Measurements from ENCODE around the gene GZMM.
"Not testable (repeated sequence)": the region's sequence is repeated elsewhere in the genome, so short reads cannot be mapped to it uniquely, and the experiment has no call there.

Gene GZMM

GRCh38 chr19:579842-580155 is 35.9 kb downstream of the GZMM start:
- no peaks in the 10 kb centered on the region for H3K27me3 Mint-ChIP-seq
- no peaks in the 10 kb centered on the region for H3K9me3 Mint-ChIP-seq
- H3K4me1 Mint-ChIP-seq = peaks cover 13% of the 10 kb centered on the region
- H3K36me3 Mint-ChIP-seq = no peaks in the 10 kb centered on the region
- H3K27ac Mint-ChIP-seq = no peak overlapping the region
- no peak overlapping the region for H3K4me3 Mint-ChIP-seq

- Mint-ChIP-seq H3K27me3 (no peaks in the 10 kb centered on the region), H3K36me3 (no peaks in the 10 kb centered on the region), H3K9me3 (no peaks in the 10 kb centered on the region), H3K27ac (no peak overlapping the region), H3K4me3 (no peak overlapping the region), H3K4me1 (peaks cover 9% of the 10 kb centered on the region)
Observed at GRCh38 chr19:580274-580835, 36.5 kb downstream of the GZMM start.

DNA sequence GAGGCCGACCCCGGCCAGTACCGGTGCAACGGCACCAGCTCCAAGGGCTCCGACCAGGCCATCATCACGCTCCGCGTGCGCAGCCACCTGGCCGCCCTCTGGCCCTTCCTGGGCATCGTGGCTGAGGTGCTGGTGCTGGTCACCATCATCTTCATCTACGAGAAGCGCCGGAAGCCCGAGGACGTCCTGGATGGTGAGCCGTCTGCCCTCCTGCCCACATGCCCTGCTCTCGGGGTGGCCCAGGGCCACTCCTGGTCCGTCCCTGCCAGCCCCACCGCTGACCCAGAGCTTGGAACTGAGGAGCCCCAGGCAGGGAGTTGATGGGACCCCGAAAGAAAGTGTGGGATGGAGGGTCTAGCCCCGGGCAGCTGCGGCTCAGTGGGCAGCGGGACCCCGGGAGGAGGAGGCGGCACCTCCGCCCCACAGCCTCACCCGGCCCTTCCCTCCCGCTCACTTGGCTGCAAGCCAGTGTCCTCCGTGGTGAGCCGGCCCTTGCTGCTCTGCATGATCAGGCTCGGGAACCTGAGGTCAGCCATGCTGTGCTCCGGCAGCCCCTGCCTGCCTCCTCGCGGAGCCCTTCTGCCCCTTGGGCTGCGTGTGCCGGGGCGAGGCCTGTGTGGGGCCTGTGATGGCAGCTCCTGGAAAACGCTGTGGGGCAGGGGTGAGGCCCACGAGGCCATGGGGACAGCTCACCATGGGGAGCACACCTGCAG is 37.7 kb downstream of the GZMM start:
- no peak overlapping the region for H3K27ac Mint-ChIP-seq
- H3K4me1 Mint-ChIP-seq = peaks cover 4% of the 10 kb centered on the region
- H3K9me3 Mint-ChIP-seq = no peaks in the 10 kb centered on the region
- H3K27me3 Mint-ChIP-seq = no peaks in the 10 kb centered on the region
- no peaks in the 10 kb centered on the region for H3K36me3 Mint-ChIP-seq
- H3K4me3 Mint-ChIP-seq = no peak overlapping the region

GRCh38 chr19:582497-583197 is 38.8 kb downstream of the GZMM start:
- no peaks in the 10 kb centered on the region for H3K27me3 Mint-ChIP-seq
- no peaks in the 10 kb centered on the region for H3K4me1 Mint-ChIP-seq
- no peaks in the 10 kb centered on the region for H3K36me3 Mint-ChIP-seq
- H3K27ac Mint-ChIP-seq = no peak overlapping the region
- no peaks in the 10 kb centered on the region for H3K9me3 Mint-ChIP-seq
- H3K4me3 Mint-ChIP-seq = no peak overlapping the region

GRCh38 chr19:583198-583967 is 39.5 kb downstream of the GZMM start:
- Mint-ChIP-seq H3K36me3 (no peaks in the 10 kb centered on the region), H3K4me1 (peaks cover 3% of the 10 kb centered on the region), H3K4me3 (no peak overlapping the region), H3K27ac (no peak overlapping the region), H3K9me3 (no peaks in the 10 kb centered on the region), H3K27me3 (peaks cover 1% of the 10 kb centered on the region)

- H3K9me3 Mint-ChIP-seq = no peaks in the 10 kb centered on the region
- H3K27me3 Mint-ChIP-seq = peaks cover 1% of the 10 kb centered on the region
- no peaks in the 10 kb centered on the region for H3K36me3 Mint-ChIP-seq
- no peak overlapping the region for H3K27ac Mint-ChIP-seq
- H3K4me1 Mint-ChIP-seq = peaks cover 3% of the 10 kb centered on the region
- no peak overlapping the region for H3K4me3 Mint-ChIP-seq
Observed at GRCh38 chr19:583968-584239, 40.1 kb downstream of the GZMM start.

DNA sequence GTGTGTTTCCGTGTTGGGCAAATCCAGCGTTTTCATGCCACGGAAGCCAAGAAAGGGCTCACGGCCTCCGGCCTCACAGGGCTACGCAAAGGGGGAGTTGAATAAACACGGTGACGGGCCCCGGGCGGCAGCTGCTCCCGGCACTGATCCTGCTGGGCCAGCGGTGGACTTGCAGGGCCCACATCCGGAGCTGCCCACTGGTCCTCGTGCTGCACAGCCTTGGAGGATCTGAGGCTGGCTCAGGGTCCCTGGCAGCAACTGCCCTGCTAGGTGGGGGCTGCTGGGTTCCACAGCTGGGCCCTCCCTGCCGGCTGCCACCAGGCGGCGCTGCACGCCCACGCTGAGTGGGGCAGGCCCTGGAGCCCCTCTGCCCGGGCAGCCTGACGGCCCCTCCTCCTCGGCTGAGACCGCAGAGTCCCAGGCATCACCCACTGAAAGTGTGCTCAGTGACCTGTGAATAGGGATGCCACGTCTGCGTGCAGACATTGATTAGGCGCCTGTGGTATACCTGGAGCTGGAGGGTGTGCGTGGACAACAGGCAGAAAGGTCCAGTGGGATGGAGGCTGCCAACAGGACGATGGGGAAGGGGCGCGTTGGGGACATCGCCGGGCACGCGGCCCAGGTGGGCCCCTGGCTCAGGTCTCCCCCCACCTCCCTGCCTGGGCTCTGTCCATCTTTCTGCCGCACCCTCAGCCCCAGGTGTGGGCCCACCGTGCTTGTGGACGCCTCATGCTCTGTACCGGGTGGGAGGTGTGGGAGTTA is 40.6 kb downstream of the GZMM start:
- Mint-ChIP-seq H3K36me3 (no peaks in the 10 kb centered on the region), H3K27me3 (peaks cover 3% of the 10 kb centered on the region), H3K4me3 (no peak overlapping the region), H3K4me1 (peaks cover 3% of the 10 kb centered on the region), H3K9me3 (no peaks in the 10 kb centered on the region), H3K27ac (no peak overlapping the region)

DNA sequence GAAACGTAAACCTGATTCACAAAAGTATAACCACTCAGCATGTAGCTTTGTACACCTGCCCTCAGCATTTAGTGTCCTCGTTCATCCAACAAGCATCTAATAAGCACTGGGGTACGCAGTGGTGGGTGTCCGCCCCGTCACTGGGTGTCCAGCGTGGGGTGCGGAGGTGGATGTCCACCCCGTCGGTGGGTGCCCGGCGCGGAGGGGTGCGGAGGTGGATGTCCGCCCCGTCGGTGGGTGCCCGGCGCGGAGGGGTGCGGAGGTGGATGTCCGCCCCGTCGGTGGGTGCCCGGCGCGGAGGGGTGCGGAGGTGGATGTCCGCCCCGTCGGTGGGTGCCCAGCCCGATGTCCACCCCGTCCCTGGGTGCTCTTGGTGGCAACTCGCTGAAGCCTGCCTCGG is 41.3 kb downstream of the GZMM start:
- H3K36me3 Mint-ChIP-seq, H3K4me1 Mint-ChIP-seq, H3K27me3 Mint-ChIP-seq, H3K9me3 Mint-ChIP-seq, H3K27ac Mint-ChIP-seq, H3K4me3 Mint-ChIP-seq: not testable (repeated sequence)

- peaks cover 3% of the 10 kb centered on the region for H3K4me1 Mint-ChIP-seq
- H3K27ac Mint-ChIP-seq = no peak overlapping the region
- H3K36me3 Mint-ChIP-seq = no peaks in the 10 kb centered on the region
- H3K27me3 Mint-ChIP-seq = peaks cover 3% of the 10 kb centered on the region
- H3K4me3 Mint-ChIP-seq = no peak overlapping the region
- H3K9me3 Mint-ChIP-seq = no peaks in the 10 kb centered on the region
Observed at GRCh38 chr19:585551-586110, 41.8 kb downstream of the GZMM start.

DNA sequence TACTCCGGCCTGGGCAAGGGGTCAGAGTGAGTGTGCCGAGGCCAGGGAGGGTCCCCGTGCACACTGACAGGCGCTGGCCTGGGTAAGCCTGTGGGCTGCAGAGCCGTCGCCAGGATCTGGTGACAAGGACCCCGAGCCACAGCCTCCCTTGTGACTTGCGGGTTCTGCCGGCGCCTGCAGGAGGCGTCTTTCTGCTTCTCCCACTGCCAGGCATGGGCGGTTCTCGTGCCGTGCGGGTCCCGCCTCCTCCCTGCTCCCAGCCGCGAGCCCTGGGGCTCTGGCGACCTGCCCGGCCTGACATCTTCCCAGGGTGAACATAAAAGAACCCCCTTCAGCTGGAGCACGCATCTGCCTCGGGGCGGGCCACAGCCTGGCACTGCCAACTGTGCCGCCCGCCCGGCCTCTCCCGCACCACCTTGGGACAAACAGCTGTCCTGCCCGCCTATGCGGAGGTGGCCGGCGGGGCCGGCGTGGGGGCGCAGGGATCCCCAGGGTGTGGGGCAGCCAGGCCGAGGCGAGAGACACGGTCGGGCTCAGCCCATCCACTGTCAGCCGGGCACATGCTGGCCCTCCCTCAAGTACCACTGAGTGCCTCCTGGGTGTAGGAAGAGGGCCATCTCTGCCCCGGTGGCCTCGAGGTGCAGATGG is 44.4 kb downstream of the GZMM start:
- peaks cover 3% of the 10 kb centered on the region for H3K4me1 Mint-ChIP-seq
- H3K27me3 Mint-ChIP-seq = peaks cover 6% of the 10 kb centered on the region
- H3K36me3 Mint-ChIP-seq = no peaks in the 10 kb centered on the region
- H3K9me3 Mint-ChIP-seq = no peaks in the 10 kb centered on the region
- peak overlapping the region; percentile 30 for H3K27ac Mint-ChIP-seq
- peak overlapping the region; percentile 36 for H3K4me3 Mint-ChIP-seq

DNA sequence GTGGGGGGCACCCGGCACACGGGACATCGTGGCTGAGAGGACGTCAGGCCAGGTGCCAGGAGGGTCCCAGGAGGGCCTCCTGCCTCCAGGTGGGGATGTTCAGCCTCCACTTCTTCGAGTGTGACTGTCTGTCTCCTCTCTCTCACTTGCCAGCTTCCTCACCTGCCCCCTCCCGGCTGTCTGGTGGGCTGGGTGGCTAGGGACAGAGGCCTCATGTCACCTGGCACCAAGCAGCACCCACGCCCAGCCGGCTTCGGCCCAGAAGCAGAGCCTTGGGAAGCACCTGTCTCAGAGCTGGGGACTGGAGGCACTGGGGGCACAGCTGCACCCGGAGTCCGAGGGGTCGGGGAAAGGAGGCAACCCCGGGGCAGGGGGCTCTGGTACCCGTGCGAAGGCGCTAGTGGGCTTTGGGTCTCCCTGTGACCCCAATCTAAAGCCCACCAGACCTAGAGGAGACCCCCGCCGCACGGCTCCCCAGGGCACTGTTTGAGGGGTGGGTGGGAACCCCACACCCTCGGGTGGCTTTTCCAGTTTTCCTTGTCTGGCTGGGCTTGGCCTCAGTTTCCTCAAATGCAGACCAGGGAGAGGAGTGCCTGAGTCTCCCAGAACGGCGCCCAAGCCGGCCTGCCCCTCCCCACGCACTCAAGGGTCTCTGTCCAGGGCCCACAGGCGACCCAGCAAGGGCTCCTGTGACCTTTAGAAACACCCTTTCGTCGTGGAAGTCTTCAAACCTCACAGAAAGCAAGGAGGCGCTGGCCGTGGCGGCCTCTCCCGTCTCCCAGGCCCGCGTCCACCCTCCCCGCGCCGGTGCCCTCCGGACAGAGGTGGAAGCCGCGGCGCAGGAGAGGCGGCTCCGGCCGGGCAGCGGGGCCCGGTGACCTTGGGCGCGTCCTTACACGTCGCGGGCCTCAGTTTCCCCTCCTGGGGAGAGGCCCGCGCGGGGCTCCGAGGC is 45.2 kb downstream of the GZMM start:
- Mint-ChIP-seq H3K27me3 (peaks cover 6% of the 10 kb centered on the region), H3K27ac (no peak overlapping the region), H3K4me1 (peaks cover 3% of the 10 kb centered on the region), H3K9me3 (no peaks in the 10 kb centered on the region), H3K4me3 (peak overlapping the region; percentile 61), H3K36me3 (no peaks in the 10 kb centered on the region)

- peaks cover 3% of the 10 kb centered on the region for H3K4me1 Mint-ChIP-seq
- no peak within 1 kb of the TSS for H3K27ac Mint-ChIP-seq
- H3K4me3 Mint-ChIP-seq = peak within 1 kb of the TSS; percentile 61
- no peaks in the 10 kb centered on the region for H3K36me3 Mint-ChIP-seq
- peaks cover 6% of the 10 kb centered on the region for H3K27me3 Mint-ChIP-seq
- no peaks in the 10 kb centered on the region for H3K9me3 Mint-ChIP-seq
Observed at GRCh38 chr19:589693-590395, 46.0 kb downstream of the GZMM start, which contains the start of gene HCN2. Gene HCN2, plus strand, starts transcription at chr19:589881. Its CDS starts 65 bp downstream, at chr19:589946.

DNA sequence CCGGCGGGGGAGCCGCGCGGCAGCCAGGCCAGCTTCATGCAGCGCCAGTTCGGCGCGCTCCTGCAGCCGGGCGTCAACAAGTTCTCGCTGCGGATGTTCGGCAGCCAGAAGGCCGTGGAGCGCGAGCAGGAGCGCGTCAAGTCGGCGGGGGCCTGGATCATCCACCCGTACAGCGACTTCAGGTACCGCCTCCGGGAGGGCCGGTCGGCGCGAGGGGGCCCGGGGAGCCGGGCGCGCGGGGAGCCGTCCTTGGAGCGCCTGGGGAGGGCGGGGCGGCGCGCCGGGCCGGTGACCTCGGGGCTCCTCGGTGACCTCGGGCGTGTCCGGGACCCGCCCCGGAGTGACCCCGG is 46.5 kb downstream of the GZMM start:
- no peaks in the 10 kb centered on the region for H3K36me3 Mint-ChIP-seq
- H3K27ac Mint-ChIP-seq = no peak overlapping the region
- peaks cover 6% of the 10 kb centered on the region for H3K27me3 Mint-ChIP-seq
- H3K4me3 Mint-ChIP-seq = peak overlapping the region; percentile 49
- peaks cover 3% of the 10 kb centered on the region for H3K4me1 Mint-ChIP-seq
- H3K9me3 Mint-ChIP-seq = no peaks in the 10 kb centered on the region

DNA sequence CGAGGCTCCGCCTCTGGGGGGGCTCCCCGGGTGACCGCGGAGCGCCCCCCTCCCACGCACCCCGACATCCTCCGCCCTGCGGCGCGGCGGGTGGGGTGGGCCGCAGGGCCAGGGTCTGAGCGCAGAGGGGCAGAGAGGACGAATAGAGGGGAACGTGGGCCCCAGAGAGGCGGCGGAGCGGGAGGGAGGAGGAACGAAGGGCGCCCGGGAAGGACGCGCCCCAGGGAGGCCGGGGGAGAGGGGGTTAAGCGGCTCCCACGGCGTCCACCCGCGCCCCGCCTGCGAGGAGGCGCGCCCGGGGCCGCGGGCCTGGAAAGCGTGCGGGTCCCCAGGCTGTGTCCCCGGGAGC is 46.9 kb downstream of the GZMM start:
- no peak overlapping the region for H3K4me3 Mint-ChIP-seq
- H3K27me3 Mint-ChIP-seq = peaks cover 6% of the 10 kb centered on the region

More for the DNA sequence above, 46.9 kb downstream of the GZMM start:
- H3K27ac Mint-ChIP-seq = no peak overlapping the region
- H3K4me1 Mint-ChIP-seq = peaks cover 3% of the 10 kb centered on the region
- no peaks in the 10 kb centered on the region for H3K9me3 Mint-ChIP-seq
- no peaks in the 10 kb centered on the region for H3K36me3 Mint-ChIP-seq

Data from activated naive CD4-positive, alpha-beta T cell treated with anti-CD3 and anti-CD28 coated beads, Interleukin-2, amount 50 U/mL, for 24 hours (primary cell).